Breast epithelium (tissue), 3 donors: ENCODE results near the gene RNF223.

ENCODE experiments used
- POLR2A ChIP-seq: fragments of 450-650 bp; IDR thresholded peaks from one replicate; pipeline ENCODE4 v1.6.1; 2016; ENCODE audit warnings: antibody characterized with exemption, mild to moderate bottlenecking, moderate library complexity
- TF ChIP-seq, protein P1 (sequence below), 3 donors: fragments of 450-650 bp; IDR thresholded peaks; one replicate each; pipeline ENCODE4 v1.5.1; 2016 to 2017; ENCODE audit warnings: antibody characterized with exemption in 3 of 3, mild to moderate bottlenecking in 3 of 3, moderate library complexity in 3 of 3

DNA sequence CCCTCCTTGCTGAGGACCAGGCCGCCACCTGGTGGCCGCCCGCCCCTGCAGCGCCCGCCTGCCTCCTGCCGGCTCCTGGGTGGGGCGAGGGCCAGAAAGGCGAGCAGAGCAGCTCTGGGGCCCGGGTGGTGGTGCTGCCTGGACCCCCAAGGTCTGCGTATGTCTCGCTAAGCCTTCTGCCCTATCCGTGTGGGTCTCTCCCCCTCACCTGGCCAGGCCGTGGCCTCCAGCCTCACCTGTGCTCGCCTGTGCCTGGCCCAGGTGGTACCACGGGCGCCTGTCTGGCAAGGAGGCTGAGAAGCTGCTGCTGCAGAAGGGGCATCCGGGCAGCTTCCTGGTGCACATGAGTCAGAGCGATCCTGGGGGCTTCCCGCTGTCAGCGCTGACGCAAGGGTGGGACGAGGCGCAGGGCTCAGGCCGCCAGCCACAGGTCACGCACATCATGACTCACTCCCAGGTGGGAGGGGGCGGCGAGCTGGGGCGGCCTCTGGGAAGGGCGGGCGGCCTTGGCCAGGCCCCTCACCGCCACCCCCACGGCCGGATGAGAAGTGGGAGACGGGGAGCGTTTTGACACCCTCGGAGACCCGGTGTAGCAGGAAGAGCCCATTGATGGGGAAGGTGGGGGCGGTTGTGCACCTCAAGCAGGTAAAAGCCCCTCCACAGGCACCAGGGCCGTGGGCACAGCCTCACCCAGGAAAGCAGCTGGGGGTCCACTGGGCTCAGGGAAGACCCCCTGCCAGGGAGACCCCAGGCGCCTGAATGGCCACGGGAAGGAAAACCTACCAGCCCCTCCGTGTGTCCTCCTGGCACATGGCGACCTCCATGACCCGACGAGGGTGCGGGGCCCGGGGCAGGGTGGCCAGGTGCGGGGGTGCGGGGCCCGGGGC is 9.9 kb downstream of the RNF223 start:
- TF ChIP-seq, protein P1, sequence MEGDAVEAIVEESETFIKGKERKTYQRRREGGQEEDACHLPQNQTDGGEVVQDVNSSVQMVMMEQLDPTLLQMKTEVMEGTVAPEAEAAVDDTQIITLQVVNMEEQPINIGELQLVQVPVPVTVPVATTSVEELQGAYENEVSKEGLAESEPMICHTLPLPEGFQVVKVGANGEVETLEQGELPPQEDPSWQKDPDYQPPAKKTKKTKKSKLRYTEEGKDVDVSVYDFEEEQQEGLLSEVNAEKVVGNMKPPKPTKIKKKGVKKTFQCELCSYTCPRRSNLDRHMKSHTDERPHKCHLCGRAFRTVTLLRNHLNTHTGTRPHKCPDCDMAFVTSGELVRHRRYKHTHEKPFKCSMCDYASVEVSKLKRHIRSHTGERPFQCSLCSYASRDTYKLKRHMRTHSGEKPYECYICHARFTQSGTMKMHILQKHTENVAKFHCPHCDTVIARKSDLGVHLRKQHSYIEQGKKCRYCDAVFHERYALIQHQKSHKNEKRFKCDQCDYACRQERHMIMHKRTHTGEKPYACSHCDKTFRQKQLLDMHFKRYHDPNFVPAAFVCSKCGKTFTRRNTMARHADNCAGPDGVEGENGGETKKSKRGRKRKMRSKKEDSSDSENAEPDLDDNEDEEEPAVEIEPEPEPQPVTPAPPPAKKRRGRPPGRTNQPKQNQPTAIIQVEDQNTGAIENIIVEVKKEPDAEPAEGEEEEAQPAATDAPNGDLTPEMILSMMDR (IDR thresholded peaks at IDR 0.05): peak; percentile 65 to 92 (median 86)
- TF ChIP-seq POLR2A: no peak
